ENCODE results near the gene TSPAN2.

TSPAN2 gene

DNA sequence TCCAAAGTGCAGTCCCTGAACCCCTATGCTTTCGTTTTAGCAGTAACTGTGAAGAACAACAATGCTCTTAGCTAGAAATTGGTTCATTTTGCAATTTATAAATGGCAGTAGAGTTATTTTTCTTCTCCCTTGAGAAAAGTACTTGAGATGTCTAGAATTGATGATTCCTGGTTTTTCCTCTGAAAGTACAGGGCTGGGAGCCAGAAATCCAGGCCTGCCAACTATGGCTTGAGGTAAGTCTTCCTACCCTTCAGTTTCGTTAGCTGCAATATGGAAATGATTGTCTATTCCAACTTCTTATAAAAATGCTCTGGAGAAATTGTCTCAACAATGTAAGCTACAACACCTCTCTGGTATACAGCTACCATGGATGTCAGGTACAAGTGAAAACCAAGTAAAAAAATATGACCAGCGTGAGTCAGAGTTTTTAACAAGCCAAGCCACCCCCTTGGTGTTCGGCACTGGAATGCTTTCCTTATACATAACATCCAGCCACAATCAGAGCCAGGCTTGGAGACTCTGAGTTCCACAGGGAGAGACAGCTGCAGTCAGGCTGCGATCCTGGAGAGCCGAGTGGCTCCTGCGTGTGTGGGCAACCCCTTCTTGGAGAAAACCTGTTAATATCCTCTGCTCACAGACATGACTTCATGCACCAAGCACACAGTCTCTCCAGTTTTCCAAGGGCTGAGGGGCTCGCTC lies 22.0 kb downstream of the TSPAN2 start:
- no peak overlapping the region for H3K4me3 ChIP-seq (ENCODE audit: low read length, poor library complexity, severe bottlenecking)
- H3F3A ChIP-seq (ENCODE audit: low read depth): peaks cover 7% of the 10 kb centered on the region
- no peaks in the 10 kb centered on the region for H3K36me3 ChIP-seq (ENCODE audit: insufficient read depth, low read length)
- H3K79me2 ChIP-seq (ENCODE audit: insufficient read depth, low read length): no peaks in the 10 kb centered on the region
- peaks cover 66% of the 10 kb centered on the region for H3K4me1 ChIP-seq (ENCODE audit: insufficient read depth, low read length, poor library complexity, severe bottlenecking)
- no peaks in the 10 kb centered on the region for H4K20me1 ChIP-seq (ENCODE audit: insufficient read depth, low read length, poor library complexity, severe bottlenecking)
- H3K4me2 ChIP-seq (ENCODE audit: low read depth, low read length, poor library complexity, severe bottlenecking): no peak overlapping the region
- no peak overlapping the region for H3K9ac ChIP-seq (ENCODE audit: low read depth, low read length, poor library complexity, severe bottlenecking)
- no peak overlapping the region for H2AFZ ChIP-seq (ENCODE audit: low read length)
- H3K9me3 ChIP-seq (ENCODE audit: insufficient read depth, low read depth, low read length): no peaks in the 10 kb centered on the region
- no peak for TF ChIP-seq EZH2phosphoT487 (IDR thresholded peaks at IDR 0.05; ENCODE audit: borderline replicate concordance)
- TF ChIP-seq, protein P1, sequence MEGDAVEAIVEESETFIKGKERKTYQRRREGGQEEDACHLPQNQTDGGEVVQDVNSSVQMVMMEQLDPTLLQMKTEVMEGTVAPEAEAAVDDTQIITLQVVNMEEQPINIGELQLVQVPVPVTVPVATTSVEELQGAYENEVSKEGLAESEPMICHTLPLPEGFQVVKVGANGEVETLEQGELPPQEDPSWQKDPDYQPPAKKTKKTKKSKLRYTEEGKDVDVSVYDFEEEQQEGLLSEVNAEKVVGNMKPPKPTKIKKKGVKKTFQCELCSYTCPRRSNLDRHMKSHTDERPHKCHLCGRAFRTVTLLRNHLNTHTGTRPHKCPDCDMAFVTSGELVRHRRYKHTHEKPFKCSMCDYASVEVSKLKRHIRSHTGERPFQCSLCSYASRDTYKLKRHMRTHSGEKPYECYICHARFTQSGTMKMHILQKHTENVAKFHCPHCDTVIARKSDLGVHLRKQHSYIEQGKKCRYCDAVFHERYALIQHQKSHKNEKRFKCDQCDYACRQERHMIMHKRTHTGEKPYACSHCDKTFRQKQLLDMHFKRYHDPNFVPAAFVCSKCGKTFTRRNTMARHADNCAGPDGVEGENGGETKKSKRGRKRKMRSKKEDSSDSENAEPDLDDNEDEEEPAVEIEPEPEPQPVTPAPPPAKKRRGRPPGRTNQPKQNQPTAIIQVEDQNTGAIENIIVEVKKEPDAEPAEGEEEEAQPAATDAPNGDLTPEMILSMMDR (conservative IDR thresholded peaks at IDR 0.05; ENCODE audit: low read length): no peak
- no peaks in the 10 kb centered on the region for H3K27me3 ChIP-seq (ENCODE audit: insufficient read depth, low read length, poor library complexity, severe bottlenecking)
- H3K9me2 ChIP-seq (replicated peaks; ENCODE audit: low read depth, low read length): no peaks in the 10 kb centered on the region

DNA sequence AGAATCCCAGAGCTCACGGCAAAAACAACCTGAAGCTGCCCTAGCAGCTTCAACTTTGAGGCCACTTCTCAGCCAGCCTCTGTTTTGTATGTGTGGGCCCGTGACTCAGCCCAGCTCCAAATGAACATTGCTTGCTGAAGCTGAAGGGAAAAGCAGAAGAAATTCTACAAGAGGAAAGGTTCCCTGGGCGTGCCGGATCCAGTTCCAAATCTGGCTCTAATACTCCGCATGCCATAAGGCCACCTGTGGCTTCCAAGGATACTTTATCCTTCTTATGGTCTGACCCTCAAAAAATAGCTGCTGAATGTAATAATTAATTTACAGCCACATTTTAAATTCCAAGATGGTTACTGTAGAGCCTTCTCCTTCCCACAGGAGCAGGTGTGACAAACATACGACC lies 24.3 kb downstream of the TSPAN2 start:
- Histone ChIP-seq H3K4me3 (ENCODE audit: low read length, poor library complexity, severe bottlenecking) (no peak overlapping the region), H4K20me1 (ENCODE audit: insufficient read depth, low read length, poor library complexity, severe bottlenecking) (no peaks in the 10 kb centered on the region), H3K9me2 (replicated peaks; ENCODE audit: low read depth, low read length) (no peaks in the 10 kb centered on the region), H3K9me3 (ENCODE audit: insufficient read depth, low read depth, low read length) (no peaks in the 10 kb centered on the region), H3K27me3 (ENCODE audit: insufficient read depth, low read length, poor library complexity, severe bottlenecking) (no peaks in the 10 kb centered on the region), H2AFZ (ENCODE audit: low read length) (no peak overlapping the region), H3K4me2 (ENCODE audit: low read depth, low read length, poor library complexity, severe bottlenecking) (no peak overlapping the region), H3K9ac (ENCODE audit: low read depth, low read length, poor library complexity, severe bottlenecking) (no peak overlapping the region), H3K36me3 (ENCODE audit: insufficient read depth, low read length) (no peaks in the 10 kb centered on the region), H3F3A (ENCODE audit: low read depth) (peaks cover 7% of the 10 kb centered on the region), H3K79me2 (ENCODE audit: insufficient read depth, low read length) (no peaks in the 10 kb centered on the region), H3K4me1 (ENCODE audit: insufficient read depth, low read length, poor library complexity, severe bottlenecking) (peaks cover 57% of the 10 kb centered on the region)
- TF ChIP-seq EZH2phosphoT487 (IDR thresholded peaks at IDR 0.05; ENCODE audit: borderline replicate concordance): no peak
- TF ChIP-seq, protein P1 (conservative IDR thresholded peaks at IDR 0.05; ENCODE audit: low read length): no peak

DNA sequence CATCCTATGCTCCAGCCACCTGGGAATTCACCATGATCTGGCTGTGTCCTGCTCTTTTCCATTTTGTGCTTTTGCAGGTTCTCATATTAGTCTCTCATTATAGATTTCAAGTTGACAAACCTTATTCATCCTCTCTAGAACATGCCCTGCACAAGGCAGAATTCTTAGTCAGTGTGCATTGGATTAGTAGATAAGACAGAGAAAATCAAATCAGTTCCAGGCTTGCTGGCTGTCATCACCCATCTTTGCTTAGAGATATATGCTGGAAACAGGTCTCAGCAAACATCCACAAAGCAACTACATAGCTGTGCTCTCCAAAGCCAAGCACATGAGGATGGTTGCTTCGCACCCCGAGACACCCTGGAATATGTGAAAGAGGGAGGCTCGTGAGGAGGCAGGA lies 24.8 kb downstream of the TSPAN2 start:
- TF ChIP-seq, protein P1 (conservative IDR thresholded peaks at IDR 0.05; ENCODE audit: low read length): no peak
- TF ChIP-seq EZH2phosphoT487 (IDR thresholded peaks at IDR 0.05; ENCODE audit: borderline replicate concordance): no peak
- Histone ChIP-seq H2AFZ (ENCODE audit: low read length) (no peak overlapping the region), H3K4me3 (ENCODE audit: low read length, poor library complexity, severe bottlenecking) (no peak overlapping the region), H3K9ac (ENCODE audit: low read depth, low read length, poor library complexity, severe bottlenecking) (no peak overlapping the region), H3F3A (ENCODE audit: low read depth) (peaks cover 7% of the 10 kb centered on the region), H3K4me1 (ENCODE audit: insufficient read depth, low read length, poor library complexity, severe bottlenecking) (peaks cover 51% of the 10 kb centered on the region), H3K9me3 (ENCODE audit: insufficient read depth, low read depth, low read length) (no peaks in the 10 kb centered on the region), H3K79me2 (ENCODE audit: insufficient read depth, low read length) (no peaks in the 10 kb centered on the region), H4K20me1 (ENCODE audit: insufficient read depth, low read length, poor library complexity, severe bottlenecking) (no peaks in the 10 kb centered on the region), H3K9me2 (replicated peaks; ENCODE audit: low read depth, low read length) (no peaks in the 10 kb centered on the region), H3K27me3 (ENCODE audit: insufficient read depth, low read length, poor library complexity, severe bottlenecking) (no peaks in the 10 kb centered on the region), H3K36me3 (ENCODE audit: insufficient read depth, low read length) (no peaks in the 10 kb centered on the region), H3K4me2 (ENCODE audit: low read depth, low read length, poor library complexity, severe bottlenecking) (no peak overlapping the region)
